NCI-H2196 (cell line): ENCODE results near the gene TMEM191B.
"Not testable (repeated sequence)": the region's sequence is repeated elsewhere in the genome, so short reads cannot be mapped to it uniquely, and the experiment has no call there.

Experiments used
- DNase-seq: peaks from one replicate; lab custom pipeline; 2025; ENCODE audit not compliant: unreplicated experiment; lab: John Stamatoyannopoulos, UW

The TMEM191B gene

DNA sequence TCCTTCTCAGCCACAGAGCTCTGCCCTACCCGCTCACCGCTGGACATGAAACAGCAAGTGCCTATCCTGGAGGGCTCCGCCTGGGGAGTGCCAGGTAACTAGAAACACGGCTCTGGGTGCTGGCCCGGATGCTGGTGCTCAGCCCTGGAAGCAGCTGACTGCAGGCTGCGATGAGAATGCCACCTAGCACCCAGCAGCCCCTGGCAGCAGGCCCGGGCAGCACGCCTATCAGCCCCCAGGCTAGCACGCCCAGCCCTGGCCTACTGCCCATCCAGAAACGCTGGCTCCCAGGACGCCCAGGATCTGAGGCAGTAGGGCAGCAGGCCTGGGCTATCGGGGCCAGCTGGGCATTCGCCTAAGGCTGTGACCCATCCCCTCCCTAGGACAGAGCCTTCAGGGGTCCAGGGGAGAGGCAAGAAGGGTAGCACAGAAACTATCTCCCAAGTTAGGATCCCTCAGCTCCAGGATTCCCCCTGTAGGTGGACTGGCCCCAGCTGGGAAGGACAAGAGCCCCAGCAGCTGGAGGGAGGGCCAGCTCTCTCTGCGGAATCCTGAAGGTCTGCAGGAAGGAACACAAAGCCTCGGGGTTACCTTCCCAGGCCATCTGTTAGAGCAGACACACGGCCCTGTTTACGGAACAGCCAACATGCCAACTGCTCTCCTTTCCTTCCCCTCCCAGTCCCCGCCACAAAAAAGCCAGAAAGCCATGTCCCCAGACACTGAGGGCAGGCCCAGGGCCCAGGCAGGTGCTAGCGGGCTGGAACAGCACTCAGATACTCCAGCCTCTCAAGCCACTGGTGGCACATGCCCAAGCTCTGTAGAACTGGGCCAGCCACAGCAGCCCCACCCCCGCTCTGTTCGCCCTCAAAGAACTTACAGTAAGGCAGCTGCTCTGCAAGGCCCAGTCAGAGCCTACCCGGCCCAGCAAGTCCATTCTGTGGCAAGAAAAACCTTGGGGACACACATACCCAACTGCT lies 27.0 kb downstream of the TMEM191B start:
- DNase-seq, result not testable (repeated sequence)

DNA sequence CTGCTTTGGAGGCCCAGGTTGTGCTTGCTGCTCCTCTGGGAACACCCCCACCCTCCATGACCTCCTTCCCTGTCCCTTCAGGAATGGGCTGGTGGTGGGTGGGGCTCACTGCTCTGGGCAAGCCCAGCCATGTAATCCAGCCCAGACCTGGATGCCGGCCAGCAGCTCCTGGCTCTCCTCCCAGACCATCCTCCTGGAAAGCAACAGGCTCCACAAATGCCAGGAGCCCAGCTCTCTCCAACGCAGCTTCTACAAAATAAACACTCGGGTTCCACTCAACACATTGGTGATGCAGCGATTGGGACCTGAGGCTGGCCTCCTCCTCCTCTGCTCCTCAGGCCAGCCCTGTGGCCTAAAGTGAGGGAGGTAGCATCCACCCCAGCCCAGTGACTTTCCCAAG lies 30.9 kb downstream of the TMEM191B start:
- DNase-seq, result not testable (repeated sequence)

DNA sequence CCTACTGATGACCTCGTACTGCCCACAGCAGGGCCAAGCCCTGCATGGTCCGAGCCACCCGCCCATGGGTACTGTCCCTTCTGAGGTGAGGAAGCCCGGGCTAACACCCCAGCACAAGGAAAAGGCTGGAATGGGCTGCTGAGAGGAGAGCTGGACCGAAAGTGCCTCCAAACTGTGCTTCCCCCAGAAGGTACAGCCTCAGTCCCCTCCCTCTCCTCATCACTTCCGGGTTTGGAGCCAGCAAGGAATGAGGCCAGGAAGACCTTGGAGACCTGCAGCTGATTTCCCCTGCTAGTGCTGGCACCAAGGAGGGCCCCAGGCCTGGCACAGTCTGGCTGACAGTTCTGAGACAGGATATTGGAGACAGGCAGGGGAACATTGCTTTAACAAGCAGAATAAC lies 31.3 kb downstream of the TMEM191B start:
- not testable (repeated sequence) for DNase-seq

DNA sequence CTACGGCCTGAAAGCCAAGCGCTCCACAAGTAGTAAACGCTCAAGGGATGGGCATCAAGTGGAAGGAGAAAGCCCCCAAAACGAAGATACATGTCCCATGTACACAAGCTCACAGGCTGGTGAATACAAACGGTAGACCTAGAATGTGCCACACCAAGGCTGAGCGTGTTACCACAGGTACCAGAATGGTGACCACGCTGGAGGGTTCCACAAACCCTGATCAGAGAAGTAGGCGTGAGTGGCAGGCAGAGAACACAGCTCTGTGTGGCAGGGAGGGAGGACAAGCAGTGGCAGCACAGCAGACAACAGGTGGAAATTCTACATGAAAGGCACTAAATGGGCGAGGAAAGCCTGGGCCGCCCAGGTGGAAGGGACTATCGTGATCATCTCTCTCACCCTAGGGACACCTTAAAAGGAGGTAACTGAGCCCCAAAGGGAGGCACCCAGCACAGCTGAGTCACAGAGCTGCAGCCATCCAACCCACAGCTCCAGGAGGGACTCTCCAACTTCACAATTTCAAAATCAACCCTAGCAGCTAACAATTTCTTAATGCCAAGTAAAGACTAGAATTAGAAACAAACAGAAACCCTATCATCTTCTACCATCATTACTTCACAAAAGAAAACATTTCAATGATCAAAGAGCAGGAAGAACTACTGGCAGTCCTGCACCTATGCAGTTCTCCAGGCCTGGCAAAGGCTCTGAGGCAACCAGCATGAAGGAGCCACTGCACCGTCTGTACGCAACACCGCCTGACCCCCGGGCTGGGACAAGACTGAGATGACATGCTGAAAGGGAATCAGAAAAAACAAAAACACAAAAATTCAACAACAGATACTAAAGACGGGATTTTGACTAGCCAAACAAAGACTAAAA lies 32.7 kb downstream of the TMEM191B start:
- DNase-seq, result not testable (repeated sequence)

DNA sequence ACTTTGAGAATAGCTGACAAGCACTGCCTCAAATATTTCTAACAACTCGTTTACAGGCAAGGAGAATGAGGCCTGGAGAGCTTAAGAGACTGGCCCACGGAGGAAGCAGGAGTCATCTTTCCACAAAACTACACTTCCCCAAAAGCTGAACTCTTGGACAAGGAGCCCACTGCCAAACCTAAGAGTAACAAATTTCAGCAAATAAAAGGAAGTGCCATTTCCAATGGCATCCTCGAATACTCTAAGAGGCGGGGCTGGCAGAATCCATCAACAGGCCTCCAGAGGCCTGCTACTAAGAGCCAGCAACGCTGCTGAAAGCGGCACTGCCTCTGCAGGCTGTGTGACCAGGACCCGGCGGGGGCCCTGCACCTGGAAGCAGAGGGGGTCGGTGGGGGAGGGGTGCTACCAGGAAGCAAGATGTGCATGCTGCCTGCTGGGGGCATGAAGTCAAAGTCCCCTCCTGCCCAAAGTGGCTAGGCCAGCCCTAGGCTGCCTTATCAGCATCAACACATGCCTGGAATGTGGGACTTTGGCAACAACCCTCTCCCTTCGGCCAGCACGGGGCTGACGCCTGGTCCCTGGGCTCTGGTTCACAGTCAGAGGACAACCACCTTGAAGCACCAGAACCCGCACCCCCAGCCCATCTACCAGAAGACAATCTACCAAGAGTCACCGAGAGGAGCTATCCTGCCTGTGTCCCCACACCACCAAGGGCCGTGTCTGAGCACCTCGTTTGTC lies 43.1 kb downstream of the TMEM191B start:
- not testable (repeated sequence) for DNase-seq

DNA sequence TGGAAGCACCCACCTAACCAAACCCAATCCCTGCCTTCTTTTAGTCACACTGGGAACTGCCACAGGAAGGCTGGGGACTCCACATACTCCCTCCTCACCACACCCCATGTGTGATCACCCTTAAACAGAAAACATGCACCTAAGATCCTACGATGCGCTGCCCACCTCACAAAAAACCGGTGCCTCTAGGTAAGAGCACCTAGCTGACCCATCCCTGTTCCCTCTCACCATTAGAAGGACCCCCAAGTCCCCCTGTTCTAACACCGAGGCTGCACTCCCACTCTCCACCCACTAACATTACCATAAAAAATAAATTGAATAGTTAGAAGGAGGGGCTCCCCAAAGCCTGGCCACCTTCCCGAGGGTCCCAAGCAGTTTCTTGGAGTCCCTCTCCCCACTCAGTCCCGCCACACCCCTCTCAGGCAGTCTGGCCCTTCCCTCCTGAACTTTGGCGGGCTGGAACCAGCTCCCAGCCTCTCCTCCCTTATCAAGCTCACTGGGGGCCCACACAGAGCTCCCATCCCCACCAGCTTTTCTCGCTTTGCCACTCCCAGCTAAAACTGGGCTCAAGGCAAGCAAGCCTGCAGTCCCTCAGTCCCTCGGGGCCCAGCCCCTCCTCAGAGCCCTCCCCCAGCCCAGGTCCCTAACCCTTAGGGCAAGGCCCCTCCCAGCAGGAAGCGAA lies 46.0 kb downstream of the TMEM191B start:
- not testable (repeated sequence) for DNase-seq

DNA sequence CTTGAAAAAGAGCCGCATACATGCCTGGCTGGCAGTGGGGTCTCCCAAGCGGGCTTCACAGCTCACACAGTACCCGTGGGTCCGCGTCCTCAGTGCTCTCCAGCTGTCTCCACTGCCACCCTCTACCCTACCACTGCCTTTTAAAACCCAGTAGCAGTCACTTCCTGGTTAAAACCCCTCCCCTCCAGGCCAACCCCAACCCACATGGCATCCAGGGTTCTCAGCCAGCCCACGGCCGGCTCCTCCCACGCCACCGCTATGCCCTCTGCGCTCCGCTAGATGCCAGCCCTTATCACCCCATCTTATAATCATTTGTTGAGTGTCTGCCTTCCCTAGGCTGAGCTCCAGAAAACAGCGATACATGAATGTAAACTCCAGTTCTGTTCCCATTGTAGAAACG lies 47.0 kb downstream of the TMEM191B start:
- DNase-seq, result not testable (repeated sequence)

DNA sequence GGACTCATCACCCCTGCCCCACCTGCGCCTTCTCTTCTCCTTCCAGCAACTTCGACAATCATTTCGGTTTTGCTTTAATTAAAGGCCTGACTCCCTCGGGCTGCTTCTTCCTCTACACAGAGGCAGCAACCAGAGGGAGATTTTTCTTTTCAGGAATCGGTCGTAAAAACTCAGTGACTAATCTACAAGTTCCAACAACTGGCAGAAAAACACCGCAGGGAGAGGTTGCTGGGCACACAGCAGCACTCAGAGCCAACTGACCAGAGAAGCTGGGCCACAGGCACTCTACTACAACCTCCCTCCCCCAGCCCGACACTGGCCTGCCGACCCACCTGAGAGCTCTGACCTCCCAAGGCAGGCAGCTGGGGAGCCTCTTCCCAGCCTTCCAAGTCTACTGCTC lies 48.1 kb downstream of the TMEM191B start:
- DNase-seq, result not testable (repeated sequence)

DNA sequence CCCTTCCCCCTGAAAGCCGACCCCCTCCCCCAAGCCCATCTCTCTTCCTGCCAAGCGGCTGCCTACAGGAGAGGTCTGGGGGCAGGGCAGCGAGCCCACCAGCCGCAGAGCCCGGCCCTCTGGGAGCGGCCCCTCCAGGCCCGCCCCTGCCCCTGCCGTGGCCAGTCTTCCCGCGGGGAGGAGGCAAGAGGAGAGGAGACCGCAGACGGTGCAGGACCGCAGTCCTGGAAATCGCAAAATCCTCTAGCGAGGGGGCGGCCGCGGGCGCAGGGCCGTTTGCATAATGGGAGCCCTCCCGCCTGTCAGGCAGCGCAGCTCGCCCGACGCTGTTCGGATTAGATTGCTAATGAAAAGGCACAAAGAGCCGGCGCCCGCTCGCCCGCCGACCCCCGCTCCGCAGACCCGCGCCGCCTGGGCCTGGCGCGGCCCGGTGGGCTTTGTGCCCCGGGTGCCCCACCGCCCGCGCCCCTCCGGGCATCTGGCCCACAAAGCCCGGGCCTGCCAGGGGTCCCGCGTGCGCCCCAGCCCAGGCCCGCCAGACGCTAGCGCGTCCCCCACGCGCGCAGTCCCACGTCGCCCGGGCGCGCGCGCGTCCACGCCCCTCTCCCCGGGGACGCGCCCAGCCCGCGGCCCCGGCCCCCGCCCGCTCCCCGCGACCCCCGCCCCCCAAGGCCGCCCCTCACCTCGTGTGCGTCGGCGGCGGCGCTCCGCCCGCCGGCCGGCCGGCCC lies 49.7 kb downstream of the TMEM191B start:
- DNase-seq, result not testable (repeated sequence)

DNA sequence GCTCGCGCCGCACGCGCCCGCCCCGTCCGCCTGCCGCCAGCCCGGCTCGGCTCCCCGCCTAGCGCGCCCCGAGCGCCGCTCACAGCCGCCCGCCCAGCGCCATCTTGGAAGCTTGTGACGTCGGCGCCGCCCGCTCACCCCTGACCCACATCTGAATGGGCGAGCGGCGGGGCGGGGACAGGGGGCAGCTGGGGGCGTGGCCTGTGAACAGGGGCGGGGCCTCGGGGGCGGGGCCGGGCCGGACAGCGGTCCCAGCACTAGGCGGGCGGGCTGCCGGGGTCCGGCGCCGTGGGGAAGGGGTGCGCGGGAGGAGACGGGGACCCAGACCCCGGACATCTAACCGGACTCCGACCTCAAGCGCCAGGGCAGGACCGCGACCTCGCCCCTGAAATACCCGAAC lies 50.2 kb downstream of the TMEM191B start:
- not testable (repeated sequence) for DNase-seq
